ENCODE measurements around the gene AARS2. TPM values are rescaled to one million over a fixed set of nuclear protein-coding genes. Genes with fewer than 3 reads are reported as not detected.

The AARS2 gene
- total and polyA plus RNA-seq, 9 of the 15 experiments (the other 6 are each of a cell fraction or from before 2014, with no cell fraction given): 0.97 to 34.0 (median 18.3) TPM

GRCh38 chr6:44361947-44362346 lies 48.8 kb upstream of the AARS2 start:
- H3K4me3 ChIP-seq: no peak overlapping the region
- H3K9me3 ChIP-seq (replicated peaks; ENCODE audit: control insufficient read depth, insufficient read depth, low read depth, low read length): no peaks in the 10 kb centered on the region
- H3K79me2 ChIP-seq (ENCODE audit: control insufficient read depth, insufficient read depth, low read length): no peaks in the 10 kb centered on the region
- WGBS (ENCODE audit: insufficient coverage, low coverage, missing lambda C conversion rate): 2% methylated on average over 6 of the region's 6 CpGs
- intact Hi-C loops (cut with micrococcal nuclease): no loop called here
- H3K27ac ChIP-seq (ENCODE audit: extremely low read depth, low read depth, low read length): no peak overlapping the region
- no peak for DNase-seq (ENCODE audit: extremely low read depth in 1 of 4, low spot score in 3 of 4)
- ChIA-PET POLR2A (interaction anchor here (0.5 to 1.1 kb wide), 2 partner anchors 20 to 98 kb away, joined by 3 to 5 read pairs; no protein-coding TSS in a partner anchor), CTCF (ENCODE audit: low intra/inter-chr PET ratio) (no interaction called here)
- H3K27me3 ChIP-seq (ENCODE audit: control insufficient read depth in 2 of 2, insufficient read depth in 2 of 2, low read length in 2 of 2): peaks cover 23 to 26% of the 10 kb centered on the region in 2 experiments
- no peak for TF ChIP-seq NFIC (IDR thresholded peaks at IDR 0.05)
- no peak for TF ChIP-seq MCM5 (IDR thresholded peaks at IDR 0.05; ENCODE audit: low read depth)
- TF ChIP-seq SAP30 (IDR thresholded peaks at IDR 0.05; ENCODE audit: borderline replicate concordance, insufficient read depth, low read depth, low read length, poor library complexity, severe bottlenecking): no peak
- no peak for TF ChIP-seq ZNF354B (CRISPR knock-in tag; IDR thresholded peaks at IDR 0.05)
- TF ChIP-seq FOXM1 (IDR thresholded peaks at IDR 0.05; ENCODE audit: low read depth): no peak
- no peak for TF ChIP-seq FOXM1 (CRISPR knock-in tag; IDR thresholded peaks at IDR 0.05; ENCODE audit: low read depth)
- no peak for TF ChIP-seq PYGO2 (tag; IDR thresholded peaks at IDR 0.05)
- H3K4me1 ChIP-seq (replicated peaks in 1 of 2; ENCODE audit: control insufficient read depth in 2 of 2, insufficient read depth in 2 of 2, low read length in 2 of 2): no peaks in the 10 kb centered on the region
- H3K9ac ChIP-seq (ENCODE audit: insufficient read depth in 1 of 2, low read depth in 2 of 2, low read length in 2 of 2): no peak overlapping the region
- no TSS peak for BruUV-seq (replicated peaks)
- no peak; the same call in 2 of the 3 replicates for ATAC-seq
- in situ Hi-C loops (cut with MboI): no loop called here
- no peaks in the 10 kb centered on the region for H4K20me1 ChIP-seq (replicated peaks; ENCODE audit: control insufficient read depth, insufficient read depth, low read length)
- no peak overlapping the region for H2AFZ ChIP-seq (ENCODE audit: low read depth, low read length)
- H3K9me1 ChIP-seq (ENCODE audit: control insufficient read depth, insufficient read depth, low read length): no peaks in the 10 kb centered on the region
- no peak for FAIRE-seq
- no peaks in the 10 kb centered on the region for H3K36me3 ChIP-seq (ENCODE audit: control insufficient read depth, insufficient read depth, low read length)
- no peak overlapping the region for H3K4me2 ChIP-seq (ENCODE audit: insufficient read depth, low read length)

- no TSS peak for BruUV-seq (replicated peaks)
- H3K4me3 ChIP-seq: no peak overlapping the region
- H3K79me2 ChIP-seq (ENCODE audit: control insufficient read depth, insufficient read depth, low read length): no peaks in the 10 kb centered on the region
- no peak overlapping the region for H2AFZ ChIP-seq (ENCODE audit: low read depth, low read length)
- peaks cover 15 to 24% of the 10 kb centered on the region in 2 experiments for H3K27me3 ChIP-seq (ENCODE audit: control insufficient read depth in 2 of 2, insufficient read depth in 2 of 2, low read length in 2 of 2)
- FAIRE-seq: no peak
- 0 out of 2 replicates have a peak, but pooled peaks cover 2% of the 10 kb centered on the region for H3K9me3 ChIP-seq (replicated peaks; ENCODE audit: control insufficient read depth, insufficient read depth, low read depth, low read length)
- no peaks in the 10 kb centered on the region for H3K9me1 ChIP-seq (ENCODE audit: control insufficient read depth, insufficient read depth, low read length)
- in situ Hi-C loops (cut with MboI) (no loop called here), intact Hi-C loops (cut with micrococcal nuclease) (no loop called here)
- no peaks in the 10 kb centered on the region for H4K20me1 ChIP-seq (replicated peaks; ENCODE audit: control insufficient read depth, insufficient read depth, low read length)
- H3K36me3 ChIP-seq (ENCODE audit: control insufficient read depth, insufficient read depth, low read length): no peaks in the 10 kb centered on the region
- WGBS (ENCODE audit: insufficient coverage, low coverage, missing lambda C conversion rate): 2% methylated on average over 3 of the region's 3 CpGs
- no peak for ATAC-seq
- no peaks in the 10 kb centered on the region for H3K4me1 ChIP-seq (replicated peaks in 1 of 2; ENCODE audit: control insufficient read depth in 2 of 2, insufficient read depth in 2 of 2, low read length in 2 of 2)
- no peak overlapping the region for H3K9ac ChIP-seq (ENCODE audit: insufficient read depth in 1 of 2, low read depth in 2 of 2, low read length in 2 of 2)
- ChIA-PET CTCF (ENCODE audit: low intra/inter-chr PET ratio) (no interaction called here), POLR2A (no interaction called here)
- no peak for DNase-seq (ENCODE audit: extremely low read depth in 1 of 4, low spot score in 3 of 4)
- H3K4me2 ChIP-seq (ENCODE audit: insufficient read depth, low read length): no peak overlapping the region
- TF ChIP-seq RBM25 (IDR thresholded peaks at IDR 0.05; ENCODE audit: low read depth, low read length, severe bottlenecking) (peak; percentile 29), MLX (CRISPR knock-in tag; conservative IDR thresholded peaks at IDR 0.05) (no peak), ZNF121 (CRISPR knock-in tag; conservative IDR thresholded peaks at IDR 0.05) (peak; percentile 91)
- H3K27ac ChIP-seq (ENCODE audit: extremely low read depth, low read depth, low read length): no peak overlapping the region
Observed at GRCh38 chr6:44359973-44360372, 46.8 kb upstream of the AARS2 start.
